SK-N-SH (cell line): ENCODE measurements around the gene PRRC2A. TPM values are rescaled to one million over a fixed set of nuclear protein-coding genes. Genes with fewer than 3 reads are reported as not detected.
A peak's percentile ranks its signal among the peaks of the same experiment; 100 is the strongest.

Experiments
- CTCF ChIA-PET: fragments of 300-600, 350-600 bp; formaldehyde crosslinking; extraction: SDS; loops from one replicate; lab custom pipeline; 2021; lab: Yijun Ruan, JAX
- POLR2A ChIA-PET: fragments of 350-600 bp; sonication (Branson Sonifier 250); formaldehyde crosslinking; extraction: SDS; loops from one replicate; lab custom pipeline; 2020; ENCODE audit warnings: antibody characterized with exemption, inconsistent platforms; lab: Yijun Ruan, JAX
- DNase-seq: peaks from one replicate; pipeline ENCODE4 v3.0.0; 2012
- H2AFZ ChIP-seq: fragments of 200-600 bp; sonication (generic); 2 replicates; pipeline ENCODE4 v1.8.1; 2016; ENCODE audit warnings: antibody characterized with exemption, mild to moderate bottlenecking, low read depth
- H3F3A ChIP-seq: fragments of 200-600 bp; sonication (generic); replicated peaks from 2 replicates; pipeline ENCODE3; 2016; ENCODE audit warnings: antibody characterized with exemption, mild to moderate bottlenecking; ENCODE audit not compliant: insufficient read depth
- H3K27ac ChIP-seq, 2 experiments: fragments of 200-500 bp in 1 of 2; fragments of 200-600 bp in 1 of 2; sonication (Bioruptor generic) in 1 of 2; sonication (generic), shearing (Covaris generic) in 1 of 2; 2 replicates each; pipeline versions ENCODE4 v1.5.1 to v1.6.1; 2014 to 2016; ENCODE audit warnings: low read depth in 2 of 2, inconsistent platforms in 1 of 2, low read length in 1 of 2, mild to moderate bottlenecking in 1 of 2, mixed read lengths in 1 of 2
- H3K27me3 ChIP-seq: fragments of 200-600 bp; sonication (generic), shearing (Covaris generic); 2 replicates; pipeline ENCODE4 v1.6.1; 2016; ENCODE audit warnings: mixed run types; ENCODE audit not compliant: insufficient read depth
- H3K36me3 ChIP-seq, 2 experiments: fragments of 200-500 bp in 1 of 2; fragments of 200-600 bp in 1 of 2; sonication (Bioruptor generic) in 1 of 2; sonication (generic) in 1 of 2; replicated peaks in 1 of 2; 2 replicates each; pipeline versions ENCODE3 to v1.5.1; 2014 to 2016; ENCODE audit warnings: low read length in 1 of 2, mild to moderate bottlenecking in 1 of 2; ENCODE audit not compliant: insufficient read depth in 2 of 2, control insufficient read depth in 1 of 2
- H3K4me1 ChIP-seq, 2 experiments: fragments of 200-500 bp in 1 of 2; fragments of 200-600 bp in 1 of 2; sonication (Bioruptor generic) in 1 of 2; sonication (generic), shearing (Covaris generic) in 1 of 2; 2 replicates each; pipeline versions ENCODE4 v1.5.1 to v1.6.1; 2014 to 2016; ENCODE audit warnings: low read depth in 1 of 2, low read length in 1 of 2, mixed run types in 1 of 2; ENCODE audit not compliant: insufficient read depth in 2 of 2, control insufficient read depth in 1 of 2
- H3K4me2 ChIP-seq: fragments of 200-600 bp; sonication (generic), shearing (Covaris generic); 2 replicates; pipeline ENCODE4 v1.6.1; 2017; ENCODE audit warnings: mixed run types
- H3K4me3 ChIP-seq, 2 experiments: fragments of 200-500 bp in 1 of 2; fragments of 200-600 bp in 1 of 2; sonication (Bioruptor generic) in 1 of 2; sonication (generic), shearing (Covaris generic) in 1 of 2; 2 replicates each; pipeline versions ENCODE4 v1.5.1 to v1.8.1; 2014 to 2016; ENCODE audit warnings: low read depth in 2 of 2, inconsistent platforms in 1 of 2, low read length in 1 of 2, mild to moderate bottlenecking in 1 of 2, mixed read lengths in 1 of 2, moderate library complexity in 1 of 2
- H3K79me2 ChIP-seq: fragments of 200-600 bp; sonication (generic); 2 replicates; pipeline ENCODE4 v1.8.1; 2017; ENCODE audit warnings: mild to moderate bottlenecking; ENCODE audit not compliant: insufficient read depth
- H3K9ac ChIP-seq: fragments of 200-600 bp; sonication (generic); 2 replicates; pipeline ENCODE4 v1.6.1; 2017; ENCODE audit warnings: mixed run types
- H3K9me2 ChIP-seq: fragments of 200-600 bp; sonication (generic); 2 replicates; pipeline ENCODE4 v1.6.1; 2017; ENCODE audit warnings: mixed run types
- H3K9me3 ChIP-seq: fragments of 200-600 bp; sonication (generic); 2 replicates; pipeline ENCODE4 v1.6.1; 2017; ENCODE audit warnings: mixed run types, mild to moderate bottlenecking, moderate library complexity
- H4K20me1 ChIP-seq: fragments of 200-600 bp; sonication (generic); 2 replicates; pipeline ENCODE4 v1.6.1; 2017; ENCODE audit warnings: mild to moderate bottlenecking, mixed run types; ENCODE audit not compliant: insufficient read depth
- CHD2 ChIP-seq: fragments of 150-350 bp; IDR thresholded peaks from 2 replicates; pipeline ENCODE4 v1.6.1; 2018; ENCODE audit warnings: low read length; ENCODE audit not compliant: partially characterized antibody
- CTCF ChIP-seq: fragments of 200-600 bp; sonication (generic); IDR thresholded peaks from 2 replicates; pipeline ENCODE4 v1.6.1; 2017; ENCODE audit warnings: antibody characterized with exemption, mild to moderate bottlenecking, moderate library complexity
- ELF1 ChIP-seq: IDR thresholded peaks from 2 replicates; pipeline ENCODE4 v1.4.0; 2012
- FOXJ3 ChIP-seq: sonication (generic); formaldehyde crosslinking; IDR thresholded peaks from 2 replicates; pipeline ENCODE4 v1.5.1; 2020; ENCODE audit warnings: mild to moderate bottlenecking, missing genetic modification reagents
- GATA2 ChIP-seq: sonication (generic); formaldehyde crosslinking; IDR thresholded peaks from 2 replicates; pipeline ENCODE4 v1.5.0; 2020; ENCODE audit warnings: mild to moderate bottlenecking, missing genetic modification reagents
- MAX ChIP-seq: IDR thresholded peaks from 2 replicates; pipeline ENCODE4 v1.4.0; 2012; ENCODE audit warnings: low read depth
- MXI1 ChIP-seq: IDR thresholded peaks from 2 replicates; pipeline ENCODE4 v1.6.1; 2012; ENCODE audit warnings: mild to moderate bottlenecking, low read depth, low read length, improper control_type of control experiment
- PBX3 ChIP-seq: IDR thresholded peaks from 2 replicates; pipeline ENCODE4; 2012
- POLR2AphosphoS5 ChIP-seq: IDR thresholded peaks from 2 replicates; pipeline ENCODE4 v1.6.1; 2012; ENCODE audit warnings: low read depth, low read length
- RFX5 ChIP-seq: IDR thresholded peaks from 2 replicates; pipeline ENCODE4 v1.6.1; 2012; ENCODE audit warnings: mild to moderate bottlenecking, improper control_type of control experiment, low read length
- TEAD4 ChIP-seq: IDR thresholded peaks from 2 replicates; pipeline ENCODE4 v1.4.0; 2012; ENCODE audit warnings: mild to moderate bottlenecking, borderline replicate concordance; ENCODE audit not compliant: insufficient read depth
- USF1 ChIP-seq: IDR thresholded peaks from 2 replicates; pipeline ENCODE4 v1.4.0; 2012; ENCODE audit warnings: low read depth, borderline replicate concordance
- YY1 ChIP-seq: IDR thresholded peaks from 2 replicates; pipeline ENCODE4 v1.4.0; 2012; ENCODE audit warnings: low read depth, mild to moderate bottlenecking
- ZBTB33 ChIP-seq: IDR thresholded peaks from 2 replicates; pipeline ENCODE4 v1.4.0; 2012; ENCODE audit warnings: low read depth, borderline replicate concordance
- WGBS: methylation state at CpG from one replicate; pipeline ENCODE4 v1.1.6; 2017; ENCODE audit warnings: low lambda C conversion rate; 5-methylcytosine and 5-hydroxymethylcytosine counted together
- polyA plus RNA-seq, 3 experiments: library from polyadenylated mRNA; depleted of rRNA; stranded (reverse); fragments of >200 nt; gene quantifications; 2 replicates each; pipeline ENCODE4 v1.2.3, GENCODE V29; 2012

PRRC2A gene
- polyA plus RNA-seq, 1 of the 3 experiments (the other 2 are of a cell fraction): 76.1 TPM

- TF ChIP-seq ZBTB33: 0 out of 2 replicates have a peak, but pooled peaks have one; percentile 47
- TF ChIP-seq MAX: peak; percentile 8
- TF ChIP-seq TEAD4: peak; percentile 23; the same call in 1 of the 2 replicates
- TF ChIP-seq CHD2: no peak
- no peak for TF ChIP-seq ELF1
- TF ChIP-seq POLR2AphosphoS5: peak; percentile 74
- TF ChIP-seq FOXJ3 (CRISPR knock-in tag): no peak
- TF ChIP-seq MXI1: no peak
- no peak for TF ChIP-seq USF1
- no peak; the same call in 1 of the 2 replicates for TF ChIP-seq PBX3
Measured at GRCh38 chr6:31620586-31621319, at the start of gene PRRC2A (continued).

- H3K9me2 ChIP-seq: no peaks in the 10 kb centered on the region
- no peaks in the 10 kb centered on the region for H3K27me3 ChIP-seq
- no peaks in the 10 kb centered on the region; the same call in 1 of the 2 replicates for H3K9me3 ChIP-seq
- POLR2A ChIA-PET: no interaction called here
- no peaks in the 10 kb centered on the region for H3K36me3 ChIP-seq
- no peak within 1 kb of the TSS for H3K9ac ChIP-seq
- peaks cover 2% of the 10 kb centered on the region for H3F3A ChIP-seq
- no peak within 1 kb of the TSS for H3K4me3 ChIP-seq
- no peak within 1 kb of the TSS for H2AFZ ChIP-seq
- no peak for TF ChIP-seq YY1
- TF ChIP-seq MXI1: no peak
- TF ChIP-seq RFX5: no peak
- TF ChIP-seq CTCF: no peak
- TF ChIP-seq GATA2 (CRISPR knock-in tag): no peak
- TF ChIP-seq, all 33 proteins: peak for 0
- no peaks in the 10 kb centered on the region for H4K20me1 ChIP-seq
- CTCF ChIA-PET: interaction anchor here (1.2 to 17.6 kb wide), 3 partner anchors 9 to 26 kb away, joined by 3 to 312 read pairs (median 22); no protein-coding TSS in a partner anchor
- H3K79me2 ChIP-seq: no peaks in the 10 kb centered on the region
- H3K4me2 ChIP-seq: no peak within 1 kb of the TSS
- no peaks in the 10 kb centered on the region; a peak in 1 of 4 replicates for H3K4me1 ChIP-seq
- H3K27ac ChIP-seq: no peak within 1 kb of the TSS
- no peak for DNase-seq
- 79% methylated on average over 27 of the region's 27 CpGs for WGBS
Measured at GRCh38 chr6:31572041-31572911, 48.2 kb upstream of the PRRC2A start, which contains the start of gene LTA. Gene LTA, plus strand, starts transcription at chr6:31572289. Its CDS starts 454 bp downstream, at chr6:31572743.
